ENCODE measurements around the gene LGALS1. TPM values are rescaled to one million over a fixed set of nuclear protein-coding genes. Genes with fewer than 3 reads are reported as not detected.

LGALS1 gene
- total and polyA plus RNA-seq, 9 of the 15 experiments (the other 6 are each of a cell fraction or from before 2014, with no cell fraction given): 160 to 800 (median 330) TPM

DNA sequence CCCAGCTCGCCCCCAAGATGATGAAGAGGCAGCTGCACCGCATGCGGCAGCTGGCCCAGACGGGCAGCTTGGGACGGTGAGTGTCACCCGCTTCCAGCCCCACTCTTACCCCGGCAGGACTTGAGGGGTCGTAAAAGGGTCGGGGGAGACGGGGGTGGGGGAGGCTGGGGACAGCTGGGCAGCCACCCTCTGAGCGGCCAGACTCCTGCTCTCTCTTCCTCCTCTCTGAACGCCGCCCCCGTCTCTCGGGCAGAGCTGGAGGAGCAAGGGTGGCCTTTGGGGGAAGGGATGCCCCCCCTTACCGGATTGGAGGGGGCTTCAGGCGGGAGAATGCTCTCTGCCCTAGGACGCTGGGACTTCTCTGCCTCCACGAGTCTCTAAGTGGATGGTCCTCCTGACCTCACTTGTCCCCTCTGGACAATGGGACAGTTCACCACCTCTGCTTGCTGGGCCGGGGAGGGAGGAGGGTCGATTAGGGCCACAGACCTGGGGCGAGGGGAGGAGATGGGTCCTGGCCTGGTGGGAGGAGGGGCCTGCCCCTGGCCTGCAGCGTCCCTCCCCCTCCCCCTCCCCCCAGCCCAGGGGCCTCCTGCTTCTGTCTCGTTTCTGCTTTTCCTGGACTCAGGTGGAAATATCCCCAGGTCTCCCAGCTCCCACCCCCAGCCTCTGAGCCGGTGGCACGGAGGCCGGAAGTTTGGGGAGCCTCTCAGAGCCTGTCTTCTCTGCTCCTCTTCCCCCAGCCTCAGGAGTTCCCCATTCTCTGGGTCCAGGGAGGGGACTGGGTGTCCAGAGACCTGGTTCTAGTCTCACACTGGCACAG is 35.5 kb upstream of the LGALS1 start (continued):
- TF ChIP-seq HCFC1 (IDR thresholded peaks at IDR 0.05; ENCODE audit: low read depth, low read length) (no peak), ZNF79 (CRISPR knock-in tag; IDR thresholded peaks at IDR 0.05; ENCODE audit: low read depth) (no peak), BCOR (IDR thresholded peaks at IDR 0.05) (peak; percentile 31; the same call in 1 of the 2 replicates), ZEB2 (IDR thresholded peaks at IDR 0.05) (no peak), HDAC2 (IDR thresholded peaks at IDR 0.05) (no peak), YBX1 (IDR thresholded peaks at IDR 0.05) (no peak)
- TF ChIP-seq, protein P1, sequence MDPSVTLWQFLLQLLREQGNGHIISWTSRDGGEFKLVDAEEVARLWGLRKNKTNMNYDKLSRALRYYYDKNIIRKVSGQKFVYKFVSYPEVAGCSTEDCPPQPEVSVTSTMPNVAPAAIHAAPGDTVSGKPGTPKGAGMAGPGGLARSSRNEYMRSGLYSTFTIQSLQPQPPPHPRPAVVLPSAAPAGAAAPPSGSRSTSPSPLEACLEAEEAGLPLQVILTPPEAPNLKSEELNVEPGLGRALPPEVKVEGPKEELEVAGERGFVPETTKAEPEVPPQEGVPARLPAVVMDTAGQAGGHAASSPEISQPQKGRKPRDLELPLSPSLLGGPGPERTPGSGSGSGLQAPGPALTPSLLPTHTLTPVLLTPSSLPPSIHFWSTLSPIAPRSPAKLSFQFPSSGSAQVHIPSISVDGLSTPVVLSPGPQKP (CRISPR knock-in tag; IDR thresholded peaks at IDR 0.05): no peak

DNA sequence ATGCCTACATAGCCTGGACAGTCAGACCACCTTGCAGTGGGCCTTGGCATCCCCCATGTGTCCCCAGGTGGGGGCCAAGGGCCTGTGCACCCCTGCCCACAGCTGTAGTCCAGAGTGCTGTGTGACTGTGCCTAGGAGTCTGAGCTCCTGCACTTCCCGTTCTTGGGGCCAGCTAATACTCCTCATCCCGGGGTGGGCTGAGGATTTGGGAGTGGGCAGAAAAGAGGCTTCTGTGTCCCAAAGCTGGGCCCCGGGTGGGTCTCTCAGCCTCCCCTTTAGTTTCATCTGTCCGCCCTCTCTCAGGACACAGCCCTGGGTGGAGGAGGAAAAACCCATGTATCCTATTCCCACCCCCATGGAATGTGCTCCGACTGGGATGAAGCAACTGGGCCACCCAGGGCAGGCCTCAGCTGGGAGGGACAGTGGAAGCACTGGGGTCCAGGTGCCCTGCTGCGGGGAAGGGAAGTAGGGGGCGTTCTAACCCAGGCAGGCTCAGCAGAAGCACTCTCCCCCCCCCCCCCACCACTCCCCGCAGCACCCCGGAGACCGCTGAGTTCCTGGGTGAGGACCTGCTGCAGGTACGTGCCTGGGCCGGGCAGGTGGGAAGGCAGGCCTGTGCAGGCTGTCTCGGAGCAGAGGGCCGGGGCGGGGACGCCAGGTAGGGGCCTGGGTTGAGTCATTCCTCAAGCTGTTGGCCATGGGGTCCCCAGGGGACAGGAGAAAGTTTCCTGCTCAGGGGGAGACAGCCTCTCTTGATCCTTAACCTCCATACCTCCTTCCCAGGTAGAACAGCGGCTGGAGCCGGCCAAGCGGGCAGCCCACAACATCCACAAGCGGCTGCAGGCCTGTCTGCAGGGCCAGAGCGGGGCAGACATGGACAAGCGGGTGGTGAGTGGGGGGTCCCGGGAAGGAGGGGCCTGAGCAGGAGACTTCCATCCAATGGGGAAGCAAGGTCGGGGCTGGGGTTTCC is 34.6 kb upstream of the LGALS1 start:
- in situ Hi-C loops (cut with MboI): no loop called here
- no peak overlapping the region for H3K27ac ChIP-seq (ENCODE audit: extremely low read depth, low read depth, low read length)
- H3K9me3 ChIP-seq (replicated peaks; ENCODE audit: control insufficient read depth, insufficient read depth, low read depth, low read length): no peaks in the 10 kb centered on the region
- no peaks in the 10 kb centered on the region for H4K20me1 ChIP-seq (replicated peaks; ENCODE audit: control insufficient read depth, insufficient read depth, low read length)
- intact Hi-C loops (cut with micrococcal nuclease): no loop called here
- H3K36me3 ChIP-seq (ENCODE audit: control insufficient read depth, insufficient read depth, low read length): peaks cover 38% of the 10 kb centered on the region; the same call in 2 of the 3 replicates
- peaks cover 11% of the 10 kb centered on the region for H3K79me2 ChIP-seq (ENCODE audit: control insufficient read depth, insufficient read depth, low read length)
- no peaks in the 10 kb centered on the region for H3K9me1 ChIP-seq (ENCODE audit: control insufficient read depth, insufficient read depth, low read length)
- peaks cover 15 to 67% of the 10 kb centered on the region in 2 experiments; a peak in 4 of 5 replicates for H3K4me1 ChIP-seq (replicated peaks in 1 of 2; ENCODE audit: control insufficient read depth in 2 of 2, insufficient read depth in 2 of 2, low read length in 2 of 2)
- BruUV-seq (replicated peaks): no TSS peak
- ATAC-seq: no peak
- no peaks in the 10 kb centered on the region for H3K27me3 ChIP-seq (ENCODE audit: control insufficient read depth in 2 of 2, insufficient read depth in 2 of 2, low read length in 2 of 2)
- CTCF ChIA-PET (ENCODE audit: low intra/inter-chr PET ratio): no interaction called here
- no peak overlapping the region for H2AFZ ChIP-seq (ENCODE audit: low read depth, low read length)
- no peak for FAIRE-seq
- POLR2A ChIA-PET: interaction anchor here (0.6 to 3.0 kb wide), 6 partner anchors 9 to 398 kb away, joined by 3 to 14 read pairs (median 4); partner anchors contain the start of gene PDXP
- peak overlapping the region; percentile 87; the same call in 1 of the 2 replicates for H3K4me2 ChIP-seq (ENCODE audit: insufficient read depth, low read length)
- WGBS (ENCODE audit: insufficient coverage, low coverage, missing lambda C conversion rate): 63% methylated on average over 5 of the region's 24 CpGs
- peak overlapping the region; percentile 47 to 92; a peak in 3 of 4 replicates for H3K9ac ChIP-seq (ENCODE audit: insufficient read depth in 1 of 2, low read depth in 2 of 2, low read length in 2 of 2)
- no peak for DNase-seq (ENCODE audit: extremely low read depth in 1 of 4, low spot score in 3 of 4)
- TF ChIP-seq SPI1 (IDR thresholded peaks at IDR 0.05; ENCODE audit: borderline replicate concordance, low read depth, low read length): peak; percentile 52; the same call in 1 of the 2 replicates
- TF ChIP-seq, protein P2, sequence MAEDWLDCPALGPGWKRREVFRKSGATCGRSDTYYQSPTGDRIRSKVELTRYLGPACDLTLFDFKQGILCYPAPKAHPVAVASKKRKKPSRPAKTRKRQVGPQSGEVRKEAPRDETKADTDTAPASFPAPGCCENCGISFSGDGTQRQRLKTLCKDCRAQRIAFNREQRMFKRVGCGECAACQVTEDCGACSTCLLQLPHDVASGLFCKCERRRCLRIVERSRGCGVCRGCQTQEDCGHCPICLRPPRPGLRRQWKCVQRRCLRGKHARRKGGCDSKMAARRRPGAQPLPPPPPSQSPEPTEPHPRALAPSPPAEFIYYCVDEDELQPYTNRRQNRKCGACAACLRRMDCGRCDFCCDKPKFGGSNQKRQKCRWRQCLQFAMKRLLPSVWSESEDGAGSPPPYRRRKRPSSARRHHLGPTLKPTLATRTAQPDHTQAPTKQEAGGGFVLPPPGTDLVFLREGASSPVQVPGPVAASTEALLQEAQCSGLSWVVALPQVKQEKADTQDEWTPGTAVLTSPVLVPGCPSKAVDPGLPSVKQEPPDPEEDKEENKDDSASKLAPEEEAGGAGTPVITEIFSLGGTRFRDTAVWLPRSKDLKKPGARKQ (CRISPR knock-in tag; IDR thresholded peaks at IDR 0.05): no peak
- TF ChIP-seq PCBP2 (IDR thresholded peaks at IDR 0.05; ENCODE audit: low read depth, low read length, poor library complexity, severe bottlenecking): no peak
- no peak for TF ChIP-seq GABPB2 (CRISPR knock-in tag; conservative IDR thresholded peaks at IDR 0.05)
- TF ChIP-seq, protein P3, sequence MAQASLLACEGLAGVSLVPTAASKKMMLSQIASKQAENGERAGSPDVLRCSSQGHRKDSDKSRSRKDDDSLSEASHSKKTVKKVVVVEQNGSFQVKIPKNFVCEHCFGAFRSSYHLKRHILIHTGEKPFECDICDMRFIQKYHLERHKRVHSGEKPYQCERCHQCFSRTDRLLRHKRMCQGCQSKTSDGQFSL (CRISPR knock-in tag; IDR thresholded peaks at IDR 0.05): 0 out of 2 replicates have a peak, but pooled peaks have one; percentile 34
- TF ChIP-seq, protein P3 (tag; IDR thresholded peaks at IDR 0.05): no peak
- TF ChIP-seq HNRNPLL (IDR thresholded peaks at IDR 0.05; ENCODE audit: low read depth, low read length, poor library complexity, severe bottlenecking): no peak
- TF ChIP-seq RBFOX2 (IDR thresholded peaks at IDR 0.05; ENCODE audit: low read depth, low read length): peak; percentile 25
- H3K4me3 ChIP-seq: peak overlapping the region; percentile 65

Data from K562 (cell line).